ENCODE results near the gene CEACAM18.
"Not testable (repeated sequence)": the region's sequence is repeated elsewhere in the genome, so short reads cannot be mapped to it uniquely, and the experiment has no call there.

The CEACAM18 gene

DNA sequence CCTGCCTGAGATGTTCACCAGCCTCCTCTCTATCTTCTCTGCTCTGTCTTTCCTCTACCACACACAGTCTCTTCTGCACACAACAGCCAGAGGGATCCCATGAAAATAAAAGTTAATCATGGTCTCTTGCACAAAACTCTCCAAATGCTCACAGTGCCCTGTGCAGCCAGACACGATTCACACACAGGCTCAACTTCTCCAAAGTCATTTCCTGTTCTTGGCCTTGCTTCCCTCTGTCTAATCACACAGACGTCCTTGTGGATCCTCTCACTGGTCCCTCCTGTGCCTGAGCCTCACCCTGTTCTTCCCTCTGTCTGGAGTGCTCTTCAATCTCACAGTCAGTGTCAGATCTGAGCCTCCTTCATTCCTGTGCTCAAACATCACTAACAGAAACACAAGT is 15.4 kb downstream of the CEACAM18 start:
- Mint-ChIP-seq H3K27ac (no peak overlapping the region), H3K4me3 (no peak overlapping the region), H3K27me3 (ENCODE audit: low read depth) (no peaks in the 10 kb centered on the region), H3K9me3 (peaks cover 20% of the 10 kb centered on the region), H3K4me1 (no peaks in the 10 kb centered on the region), H3K36me3 (ENCODE audit: low read depth) (no peaks in the 10 kb centered on the region)
- TF ChIP-seq, protein P1, sequence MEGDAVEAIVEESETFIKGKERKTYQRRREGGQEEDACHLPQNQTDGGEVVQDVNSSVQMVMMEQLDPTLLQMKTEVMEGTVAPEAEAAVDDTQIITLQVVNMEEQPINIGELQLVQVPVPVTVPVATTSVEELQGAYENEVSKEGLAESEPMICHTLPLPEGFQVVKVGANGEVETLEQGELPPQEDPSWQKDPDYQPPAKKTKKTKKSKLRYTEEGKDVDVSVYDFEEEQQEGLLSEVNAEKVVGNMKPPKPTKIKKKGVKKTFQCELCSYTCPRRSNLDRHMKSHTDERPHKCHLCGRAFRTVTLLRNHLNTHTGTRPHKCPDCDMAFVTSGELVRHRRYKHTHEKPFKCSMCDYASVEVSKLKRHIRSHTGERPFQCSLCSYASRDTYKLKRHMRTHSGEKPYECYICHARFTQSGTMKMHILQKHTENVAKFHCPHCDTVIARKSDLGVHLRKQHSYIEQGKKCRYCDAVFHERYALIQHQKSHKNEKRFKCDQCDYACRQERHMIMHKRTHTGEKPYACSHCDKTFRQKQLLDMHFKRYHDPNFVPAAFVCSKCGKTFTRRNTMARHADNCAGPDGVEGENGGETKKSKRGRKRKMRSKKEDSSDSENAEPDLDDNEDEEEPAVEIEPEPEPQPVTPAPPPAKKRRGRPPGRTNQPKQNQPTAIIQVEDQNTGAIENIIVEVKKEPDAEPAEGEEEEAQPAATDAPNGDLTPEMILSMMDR (IDR thresholded peaks at IDR 0.05; ENCODE audit: unreplicated experiment in 3 of 3): no peak

DNA sequence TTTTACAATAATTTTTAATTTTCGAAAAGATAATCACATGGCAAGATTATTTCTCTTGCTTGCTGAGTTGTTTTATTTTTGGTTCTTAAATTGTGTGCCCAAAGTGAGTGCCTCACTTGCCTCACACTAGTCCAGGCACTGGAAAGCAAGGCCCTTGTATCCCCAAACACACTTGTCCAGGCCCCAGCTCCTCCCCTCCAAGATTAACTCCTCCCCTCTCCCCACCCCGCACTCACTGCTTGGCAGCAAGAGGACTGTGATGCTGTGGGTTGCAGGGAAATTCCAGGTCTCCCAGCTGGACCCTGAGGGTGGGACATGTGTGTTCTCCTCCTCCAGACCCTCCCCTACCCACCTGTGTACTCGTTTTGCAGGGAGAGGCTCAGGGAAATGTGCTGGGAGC is 19.3 kb downstream of the CEACAM18 start:
- Mint-ChIP-seq H3K4me1 (no peaks in the 10 kb centered on the region), H3K9me3 (peaks cover 27% of the 10 kb centered on the region), H3K36me3 (ENCODE audit: low read depth) (no peaks in the 10 kb centered on the region), H3K4me3 (no peak overlapping the region), H3K27me3 (ENCODE audit: low read depth) (no peaks in the 10 kb centered on the region), H3K27ac (no peak overlapping the region)
- TF ChIP-seq, protein P1 (IDR thresholded peaks at IDR 0.05; ENCODE audit: unreplicated experiment in 3 of 3): no peak

DNA sequence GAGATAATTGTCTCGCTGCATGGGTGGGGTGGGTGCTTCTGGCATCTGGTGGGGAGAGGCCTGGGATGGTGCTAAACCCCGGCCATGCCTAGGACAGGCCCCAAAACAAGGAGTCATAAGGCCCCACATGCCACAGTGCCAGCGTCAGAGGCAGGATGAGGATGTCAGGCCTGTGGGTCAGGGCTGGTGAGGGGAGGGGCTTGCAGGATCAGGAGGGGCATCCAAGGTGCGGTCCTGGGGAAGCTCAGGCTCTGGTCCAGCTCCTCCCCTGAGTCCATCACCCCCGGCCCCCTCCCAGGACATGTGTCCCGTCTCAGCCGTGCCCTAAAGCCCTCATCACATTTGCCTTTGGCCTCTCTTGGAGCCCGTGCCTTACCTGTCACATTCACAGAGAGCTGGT is 22.6 kb downstream of the CEACAM18 start:
- not testable (repeated sequence) for H3K4me1 Mint-ChIP-seq; H3K27me3 Mint-ChIP-seq (ENCODE audit: low read depth); H3K4me3 Mint-ChIP-seq; H3K36me3 Mint-ChIP-seq (ENCODE audit: low read depth); H3K27ac Mint-ChIP-seq
- H3K9me3 Mint-ChIP-seq: peaks cover 20% of the 10 kb centered on the region

DNA sequence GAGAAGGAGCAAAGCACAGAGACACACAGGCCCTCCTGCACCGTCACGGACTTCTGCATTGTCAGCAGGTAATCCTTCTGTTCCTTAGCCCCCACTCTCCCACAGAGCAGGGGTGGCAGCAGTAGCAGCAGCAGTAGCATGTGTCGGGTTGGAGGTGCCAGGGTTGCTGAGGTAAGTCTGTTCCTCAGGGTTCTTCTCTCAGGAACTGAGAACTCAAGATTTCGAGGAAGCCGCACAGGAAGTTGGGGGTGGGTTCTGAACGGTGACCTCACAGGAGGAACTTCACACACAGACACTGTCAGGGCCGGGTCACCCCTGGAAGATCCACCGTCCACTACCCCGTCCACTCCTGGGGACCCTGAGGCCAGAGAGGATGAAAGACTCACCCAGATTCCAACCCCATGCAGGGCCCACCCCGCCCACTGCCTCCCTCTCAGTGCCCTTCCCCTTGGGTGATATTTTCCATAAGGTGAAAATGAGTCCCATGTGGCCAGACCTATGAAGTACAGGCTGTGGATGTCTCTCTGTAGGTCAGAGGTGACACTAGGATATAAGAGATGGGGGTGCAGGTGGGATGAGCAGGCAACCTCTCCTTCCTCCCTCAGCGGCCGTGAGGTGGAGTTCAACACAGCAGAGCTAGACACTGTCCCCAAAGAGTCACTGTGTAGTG is 23.4 kb downstream of the CEACAM18 start, which contains the start of gene SIGLEC12:
TSS of gene SIGLEC12 (minus strand) at position 207 of the 670 bp plus-strand sequence. CDS start at position 140, 67 bp downstream.
- Mint-ChIP-seq H3K36me3 (ENCODE audit: low read depth) (no peaks in the 10 kb centered on the region), H3K9me3 (peaks cover 20% of the 10 kb centered on the region), H3K27ac (no peak within 1 kb of the TSS), H3K4me1 (no peaks in the 10 kb centered on the region), H3K4me3 (no peak within 1 kb of the TSS), H3K27me3 (ENCODE audit: low read depth) (peaks cover 3% of the 10 kb centered on the region)
- TF ChIP-seq, protein P1 (IDR thresholded peaks at IDR 0.05; ENCODE audit: unreplicated experiment in 3 of 3): no peak

DNA sequence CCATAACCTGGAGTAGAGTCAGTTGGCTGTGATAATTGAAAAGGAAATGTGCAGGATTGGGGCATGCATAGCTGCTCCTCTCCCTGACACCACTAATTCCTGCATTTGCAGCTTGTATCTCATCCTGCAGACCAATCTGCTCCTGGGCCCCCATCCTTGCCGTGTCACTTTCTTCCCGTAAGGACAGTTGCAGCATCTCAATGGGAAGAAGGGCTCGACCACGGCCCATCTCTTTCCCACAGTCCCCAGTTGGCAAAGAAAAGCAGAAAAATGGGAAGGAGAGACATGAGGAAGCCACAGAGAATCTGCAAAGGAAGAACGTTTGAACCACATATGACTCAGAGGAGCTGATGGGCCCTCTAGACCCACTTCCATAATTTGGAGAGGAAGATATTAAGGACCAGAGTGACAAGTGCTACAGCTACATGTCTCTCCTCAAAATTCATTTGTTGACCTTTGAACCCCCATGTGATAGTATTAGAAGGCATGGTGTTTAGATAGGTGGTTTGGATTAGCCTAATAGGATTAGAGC is 25.0 kb downstream of the CEACAM18 start:
- H3K27ac Mint-ChIP-seq: no peak overlapping the region
- H3K9me3 Mint-ChIP-seq: peaks cover 16% of the 10 kb centered on the region
- TF ChIP-seq, protein P1 (IDR thresholded peaks at IDR 0.05; ENCODE audit: unreplicated experiment in 3 of 3): no peak
- H3K4me3 Mint-ChIP-seq: no peak overlapping the region
- H3K36me3 Mint-ChIP-seq (ENCODE audit: low read depth): no peaks in the 10 kb centered on the region
- H3K4me1 Mint-ChIP-seq: no peaks in the 10 kb centered on the region
- H3K27me3 Mint-ChIP-seq (ENCODE audit: low read depth): peaks cover 3% of the 10 kb centered on the region

DNA sequence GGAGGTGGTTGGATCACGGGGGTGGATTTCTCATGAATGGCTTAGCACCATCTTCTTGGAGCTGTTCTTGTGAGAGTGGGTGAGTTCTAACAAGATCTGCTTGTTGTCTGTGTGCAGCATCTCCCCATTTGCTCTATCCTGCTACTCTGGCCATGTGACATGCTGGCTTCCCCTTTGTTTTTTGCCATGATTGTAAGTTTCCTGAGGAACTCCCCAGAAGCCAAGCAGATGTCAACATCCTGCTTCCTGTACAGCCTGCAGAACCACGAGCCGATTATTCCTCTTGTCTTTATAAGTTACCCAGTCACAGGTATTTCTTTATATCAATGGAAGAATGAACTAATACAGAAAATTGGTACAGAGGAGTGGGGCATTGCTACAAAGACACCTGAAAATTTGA is 25.6 kb downstream of the CEACAM18 start:
- TF ChIP-seq, protein P1 (IDR thresholded peaks at IDR 0.05; ENCODE audit: unreplicated experiment in 3 of 3): no peak
- H3K27ac Mint-ChIP-seq: no peak overlapping the region
- H3K27me3 Mint-ChIP-seq (ENCODE audit: low read depth): peaks cover 3% of the 10 kb centered on the region
- H3K9me3 Mint-ChIP-seq: peaks cover 11% of the 10 kb centered on the region
- no peaks in the 10 kb centered on the region for H3K4me1 Mint-ChIP-seq
- H3K36me3 Mint-ChIP-seq (ENCODE audit: low read depth): no peaks in the 10 kb centered on the region
- no peak overlapping the region for H3K4me3 Mint-ChIP-seq

Data from nephron (organoid).